Measurements from ENCODE around the gene MSX2.
"Not testable (repeated sequence)": the region's sequence is repeated elsewhere in the genome, so short reads cannot be mapped to it uniquely, and the experiment has no call there.

Gene MSX2

DNA sequence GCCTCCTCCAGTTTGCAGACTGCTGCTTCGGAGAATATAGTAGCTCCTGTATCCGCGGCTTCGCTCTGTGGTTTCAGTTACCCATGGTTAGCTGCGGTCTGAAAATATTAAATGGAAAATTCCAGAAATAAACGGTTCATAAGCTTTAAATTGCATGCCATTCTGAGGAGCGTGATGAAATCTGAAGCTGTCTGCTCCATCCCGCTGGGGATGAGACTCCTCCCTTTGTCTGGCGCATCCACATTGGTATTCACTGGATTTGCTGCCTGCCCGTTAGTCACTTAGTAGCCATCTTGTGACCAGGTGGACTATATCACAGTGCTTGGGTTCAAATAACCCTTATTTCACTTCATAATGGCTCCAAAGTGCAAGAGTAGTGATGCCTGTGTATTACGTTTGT is 36.3 kb downstream of the MSX2 start:
- no peak overlapping the region for H3K4me3 ChIP-seq (ENCODE audit: low read length)
- DNase-seq (ENCODE audit: low read depth, low spot score), result no peak

- not testable (repeated sequence) for DNase-seq (ENCODE audit: low read depth, low spot score); H3K4me3 ChIP-seq (ENCODE audit: low read length)
These were observed 37.0 kb downstream of the MSX2 start for GRCh38 chr5:174761341-174761740.

DNA sequence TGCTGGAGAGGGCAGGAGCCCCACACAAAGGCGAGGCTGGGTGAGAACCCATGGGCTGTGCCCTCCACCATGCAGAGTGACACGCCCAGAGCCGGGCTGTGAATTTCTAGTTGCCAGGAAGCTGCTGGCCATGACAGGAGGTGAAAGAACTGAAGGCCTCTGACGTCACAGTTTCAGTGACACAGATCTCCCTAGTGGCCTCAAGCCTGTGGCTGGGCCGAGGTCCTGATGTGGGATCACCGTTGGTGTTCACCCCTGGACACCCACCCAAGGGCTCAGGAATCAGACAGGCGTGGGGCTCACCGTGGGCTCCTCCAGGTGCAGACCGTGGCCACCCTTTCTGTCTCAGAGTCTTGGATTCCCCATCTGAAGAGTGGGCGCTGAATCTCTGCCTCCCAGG is 39.9 kb downstream of the MSX2 start:
- DNase-seq (ENCODE audit: low read depth, low spot score), result no peak
- no peak overlapping the region for H3K4me3 ChIP-seq (ENCODE audit: low read length)

GRCh38 chr5:174765540-174765939 is 41.2 kb downstream of the MSX2 start:
- H3K4me3 ChIP-seq (ENCODE audit: low read length), result no peak overlapping the region
- no peak for DNase-seq (ENCODE audit: low read depth, low spot score)

- no peak for DNase-seq (ENCODE audit: low read depth, low spot score)
- H3K4me3 ChIP-seq (ENCODE audit: low read length), result no peak overlapping the region
These were observed 43.3 kb downstream of the MSX2 start for GRCh38 chr5:174767670-174768069.

GRCh38 chr5:174769005-174769404 is 44.6 kb downstream of the MSX2 start:
- DNase-seq (ENCODE audit: low read depth, low spot score), result no peak

GRCh38 chr5:174773371-174773770 is 49.0 kb downstream of the MSX2 start:
- no peak for DNase-seq (ENCODE audit: low read depth, low spot score)
- no peak overlapping the region for H3K4me3 ChIP-seq (ENCODE audit: low read length)

More at GRCh38 chr5:174769005-174769404, 44.6 kb downstream of the MSX2 start:
- H3K4me3 ChIP-seq (ENCODE audit: low read length), result no peak overlapping the region

DNA sequence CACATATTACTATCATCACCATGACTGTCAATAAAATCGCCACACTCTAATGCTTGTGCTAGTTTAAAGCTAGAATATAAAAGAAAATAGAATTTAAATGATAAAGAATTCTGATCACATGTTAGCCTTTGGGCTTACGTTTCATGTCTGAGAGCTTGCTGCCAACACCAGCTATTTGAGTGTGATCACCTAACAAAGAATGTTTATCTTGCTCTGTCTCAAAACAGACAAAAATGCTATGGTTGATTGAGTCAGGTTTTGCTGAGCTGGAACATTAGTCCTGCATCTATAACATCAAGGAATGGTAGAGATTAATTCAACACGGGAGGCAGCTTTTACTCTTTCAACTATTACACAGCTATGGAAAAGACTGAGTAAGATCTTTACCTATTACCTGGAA is 50.7 kb downstream of the MSX2 start:
- no peak overlapping the region for H3K4me3 ChIP-seq (ENCODE audit: low read length)
- DNase-seq (ENCODE audit: low read depth, low spot score), result no peak

DNA sequence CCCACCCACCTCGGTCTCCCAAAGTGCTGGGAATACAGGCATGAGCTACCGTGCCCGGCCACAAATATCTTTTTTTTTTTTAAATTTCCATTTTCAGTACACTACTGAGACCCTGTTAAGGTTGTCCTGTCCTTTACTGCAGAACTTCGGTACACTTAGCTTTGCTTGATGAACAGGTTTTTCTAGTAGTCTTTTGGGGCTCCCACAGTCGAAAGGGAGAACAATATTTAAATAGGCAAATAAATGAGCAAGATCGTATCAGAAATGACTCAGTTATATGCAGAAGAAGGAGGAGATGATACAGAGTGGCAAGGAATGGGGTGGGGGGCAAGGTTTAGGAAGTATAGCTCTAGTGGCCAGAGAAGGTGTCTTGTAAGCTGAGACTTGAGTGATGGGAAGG is 52.7 kb downstream of the MSX2 start:
- no peak overlapping the region for H3K4me3 ChIP-seq (ENCODE audit: low read length)
- no peak for DNase-seq (ENCODE audit: low read depth, low spot score)

DNA sequence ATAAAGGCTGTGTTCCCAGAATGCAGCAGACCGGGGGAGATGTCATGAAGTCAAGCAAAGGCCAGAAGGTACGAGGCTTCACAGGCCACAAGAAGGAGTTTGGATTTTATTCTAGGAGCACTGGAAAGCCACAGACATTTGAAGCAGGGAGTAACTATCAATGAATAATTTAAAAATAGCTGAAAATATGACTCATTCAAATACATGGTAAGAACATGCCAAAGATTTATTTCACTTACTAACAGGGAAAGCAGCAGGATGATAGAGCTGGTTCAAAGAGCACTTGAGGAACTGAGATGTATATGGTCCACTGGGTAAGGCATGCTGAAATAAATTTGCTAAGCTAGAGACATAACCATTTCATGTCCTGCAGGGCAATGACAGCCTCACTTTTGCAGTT is 53.2 kb downstream of the MSX2 start:
- DNase-seq (ENCODE audit: low read depth, low spot score), result no peak
- no peak overlapping the region for H3K4me3 ChIP-seq (ENCODE audit: low read length)

Data from Jurkat, Clone E6-1 (cell line).